MCF 10A (cell line): ENCODE results near the gene ZFP14. TPM values are rescaled to one million over a fixed set of nuclear protein-coding genes. Genes with fewer than 3 reads are reported as not detected.
"Not testable (repeated sequence)": the region's sequence is repeated elsewhere in the genome, so short reads cannot be mapped to it uniquely, and the experiment has no call there.

Experiments used
- BruUV-seq: library from RNA; stranded (reverse); fragments of 400-500 nt; replicated peaks from 2 replicates; lab custom pipeline; 2021; lab: Mats Ljungman, UMichigan
- CTCF ChIA-PET: fragments of 300-600 bp; sonication (Branson Sonifier 250); formaldehyde crosslinking; extraction: SDS; loops from one replicate; lab custom pipeline; 2021; ENCODE audit warnings: antibody characterized with exemption, inconsistent platforms; lab: Yijun Ruan, JAX
- POLR2A ChIA-PET: fragments of 300-600, 350-650 bp; sonication (Branson Sonifier 250); formaldehyde crosslinking; extraction: SDS; loops from one replicate; lab custom pipeline; 2020; ENCODE audit warnings: antibody characterized with exemption, inconsistent platforms; lab: Yijun Ruan, JAX
- DNase-seq: peaks from one replicate; pipeline ENCODE4 v3.0.0-alpha.2; 2018; ENCODE audit not compliant: unreplicated experiment
- H3K27ac Mint-ChIP-seq: one replicate; pipeline ENCODE4 v1.8.0; 2022; ENCODE audit warnings: mild to moderate bottlenecking, low read depth, mixed read lengths; ENCODE audit not compliant: unreplicated experiment
- H3K27me3 Mint-ChIP-seq: one replicate; pipeline ENCODE4 v1.8.0; 2022; ENCODE audit warnings: mixed read lengths; ENCODE audit not compliant: insufficient read depth, unreplicated experiment
- H3K36me3 Mint-ChIP-seq: one replicate; pipeline ENCODE4 v1.8.0; 2022; ENCODE audit warnings: mild to moderate bottlenecking, moderate library complexity, mixed read lengths; ENCODE audit not compliant: insufficient read depth, unreplicated experiment
- H3K4me1 Mint-ChIP-seq: one replicate; pipeline ENCODE4 v1.8.0; 2022; ENCODE audit warnings: mixed read lengths; ENCODE audit not compliant: insufficient read depth, unreplicated experiment
- H3K4me3 Mint-ChIP-seq: one replicate; pipeline ENCODE4 v1.8.0; 2022; ENCODE audit warnings: mild to moderate bottlenecking, moderate library complexity, mixed read lengths; ENCODE audit not compliant: unreplicated experiment
- H3K9me3 Mint-ChIP-seq: one replicate; pipeline ENCODE4 v1.8.0; 2022; ENCODE audit warnings: mixed read lengths; ENCODE audit not compliant: unreplicated experiment
- intact Hi-C: fragments of 100-400 bp; cut with micrococcal nuclease; formaldehyde crosslinking; loops from 2 replicates; pipeline ENCODE4 v1.14.1; 2022
- total RNA-seq: library from RNA; stranded (reverse); gene quantifications from 2 replicates; pipeline ENCODE4 v1.2.3, GENCODE V29; 2022

Gene ZFP14
- total RNA-seq, 1 experiment from 2014 or later = 1.5 TPM

- H3K9me3 Mint-ChIP-seq, DNase-seq, H3K27ac Mint-ChIP-seq, intact Hi-C loops, H3K4me3 Mint-ChIP-seq, H3K27me3 Mint-ChIP-seq, CTCF ChIA-PET, H3K36me3 Mint-ChIP-seq, POLR2A ChIA-PET, BruUV-seq, H3K4me1 Mint-ChIP-seq: not testable (repeated sequence)
Measured at GRCh38 chr19:36310416-36310990, 68.5 kb downstream of the ZFP14 start.

GRCh38 chr19:36309759-36310158 lies 69.2 kb downstream of the ZFP14 start:
- intact Hi-C loops, BruUV-seq: not testable (repeated sequence)

GRCh38 chr19:36309309-36309708 lies 69.7 kb downstream of the ZFP14 start:
- DNase-seq, H3K27me3 Mint-ChIP-seq, CTCF ChIA-PET, H3K9me3 Mint-ChIP-seq, H3K4me1 Mint-ChIP-seq, BruUV-seq, H3K4me3 Mint-ChIP-seq, POLR2A ChIA-PET, H3K36me3 Mint-ChIP-seq, H3K27ac Mint-ChIP-seq, intact Hi-C loops: not testable (repeated sequence)

More at GRCh38 chr19:36309759-36310158, 69.2 kb downstream of the ZFP14 start:
- H3K27ac Mint-ChIP-seq, H3K27me3 Mint-ChIP-seq, H3K9me3 Mint-ChIP-seq, H3K4me3 Mint-ChIP-seq, POLR2A ChIA-PET, H3K4me1 Mint-ChIP-seq, CTCF ChIA-PET, H3K36me3 Mint-ChIP-seq, DNase-seq: not testable (repeated sequence)

- H3K36me3 Mint-ChIP-seq, DNase-seq, H3K27ac Mint-ChIP-seq, BruUV-seq, intact Hi-C loops, H3K9me3 Mint-ChIP-seq, H3K4me1 Mint-ChIP-seq, H3K4me3 Mint-ChIP-seq, H3K27me3 Mint-ChIP-seq, CTCF ChIA-PET, POLR2A ChIA-PET: not testable (repeated sequence)
Measured at GRCh38 chr19:36292317-36292716, 86.7 kb downstream of the ZFP14 start.

Other genes with a start within 250 kb of the ZFP14 start
- gene CAPNS1, start 239.1 kb downstream of the ZFP14 start, total RNA-seq = 666 and 788 TPM in 2 replicates
- not detected in 2 replicates for gene COX7A1, start 226.8 kb downstream of the ZFP14 start, total RNA-seq
- 2.9 and 3.6 TPM in 2 replicates for gene ZNF565, start 164.5 kb downstream of the ZFP14 start, total RNA-seq
- gene ZNF146, start 164.1 kb downstream of the ZFP14 start, total RNA-seq = 102 and 132 TPM in 2 replicates
- gene ZFP82, start 39.4 kb upstream of the ZFP14 start, total RNA-seq = 0.32 and 0.37 TPM in 2 replicates
- 3.9 and 6.6 TPM in 2 replicates for gene ZNF566, start 110.4 kb upstream of the ZFP14 start, total RNA-seq
- gene ZNF260, start 149.1 kb upstream of the ZFP14 start, total RNA-seq = 13.8 and 14.5 TPM in 2 replicates
- gene ZNF529, start 194.1 kb upstream of the ZFP14 start, total RNA-seq = 11.4 and 12.8 TPM in 2 replicates
- 0.51 and 0.81 TPM in 2 replicates for gene ZNF382, start 226.1 kb upstream of the ZFP14 start, total RNA-seq